IMR-90 (cell line): ENCODE measurements around the gene USP24. TPM values are rescaled to one million over a fixed set of nuclear protein-coding genes. Genes with fewer than 3 reads are reported as not detected.
"Not testable (repeated sequence)": the region's sequence is repeated elsewhere in the genome, so short reads cannot be mapped to it uniquely, and the experiment has no call there.

Experiments
- ATAC-seq: fragments of 200-7000 bp; cut with Tn5 transposase; 2 replicates; pipeline ENCODE4 v1.9.1; 2020; ENCODE audit warnings: low read depth, mild to moderate bottlenecking, moderate library complexity
- BruUV-seq: library from RNA; stranded (reverse); fragments of 400-500 nt; replicated peaks from 2 replicates; lab custom pipeline; 2021; lab: Mats Ljungman, UMichigan
- CTCF ChIA-PET: fragments of 300-600 bp; formaldehyde crosslinking; extraction: SDS; loops from one replicate; lab custom pipeline; 2021; ENCODE audit warnings: antibody characterized with exemption; lab: Yijun Ruan, JAX
- POLR2A ChIA-PET: fragments of 300-600 bp; sonication (Branson Sonifier 250); formaldehyde crosslinking; loops from one replicate; lab custom pipeline; 2022; ENCODE audit warnings: antibody characterized with exemption; ENCODE audit not compliant: unreplicated experiment; lab: Charles Lee
- DNase-seq: peaks from one replicate; pipeline ENCODE4 v3.0.0; 2013
- H2AFZ ChIP-seq: replicated peaks from 2 replicates; pipeline ENCODE3; 2013; ENCODE audit warnings: low read length, mild to moderate bottlenecking; ENCODE audit not compliant: poor library complexity
- H2AK5ac ChIP-seq: 2 replicates; pipeline ENCODE4 v1.6.1; 2013; ENCODE audit warnings: low read depth, low read length, inconsistent platforms
- H2AK9ac ChIP-seq: replicated peaks from 2 replicates; pipeline ENCODE3; 2013; ENCODE audit warnings: mild to moderate bottlenecking, low read depth, low read length, moderate library complexity; ENCODE audit not compliant: poor library complexity
- H2BK120ac ChIP-seq: 2 replicates; pipeline ENCODE4 v1.6.1; 2013; ENCODE audit warnings: low read depth, low read length, inconsistent platforms
- H2BK15ac ChIP-seq: 3 replicates; pipeline ENCODE4 v1.6.1; 2013; ENCODE audit warnings: low read depth, low read length, inconsistent platforms
- H2BK20ac ChIP-seq: 2 replicates; pipeline ENCODE4 v1.6.1; 2013; ENCODE audit warnings: low read depth, mild to moderate bottlenecking, inconsistent platforms, low read length, moderate library complexity
- H2BK5ac ChIP-seq: 2 replicates; pipeline ENCODE4 v1.6.1; 2013; ENCODE audit warnings: mild to moderate bottlenecking, low read depth, low read length, inconsistent platforms; ENCODE audit not compliant: poor library complexity, severe bottlenecking
- H3K14ac ChIP-seq: replicated peaks from 2 replicates; pipeline ENCODE4 v1.6.1; 2013; ENCODE audit warnings: low read depth, low read length, inconsistent platforms
- H3K18ac ChIP-seq: 2 replicates; pipeline ENCODE4 v1.6.1; 2013; ENCODE audit warnings: low read depth, low read length, control low read depth
- H3K23ac ChIP-seq: 2 replicates; pipeline ENCODE4 v1.6.1; 2013; ENCODE audit warnings: low read depth, low read length, inconsistent platforms
- H3K27ac ChIP-seq: 2 replicates; pipeline ENCODE4 v1.5.1; 2013; ENCODE audit warnings: mild to moderate bottlenecking, control low read depth, low read length; ENCODE audit not compliant: insufficient read depth
- H3K27me3 ChIP-seq: 2 replicates; pipeline ENCODE4 v1.6.1; 2013; ENCODE audit warnings: low read length; ENCODE audit not compliant: control insufficient read depth, insufficient read depth
- H3K36me3 ChIP-seq: 2 replicates; pipeline ENCODE4 v1.6.1; 2013; ENCODE audit warnings: low read length, mixed read lengths; ENCODE audit not compliant: control insufficient read depth, insufficient read depth
- H3K4ac ChIP-seq: 2 replicates; pipeline ENCODE4 v1.6.1; 2013; ENCODE audit warnings: low read depth, low read length, inconsistent platforms
- H3K4me1 ChIP-seq: 2 replicates; pipeline ENCODE4 v1.6.1; 2013; ENCODE audit warnings: low read length, mixed read lengths; ENCODE audit not compliant: control insufficient read depth, insufficient read depth
- H3K4me2 ChIP-seq: 2 replicates; pipeline ENCODE4 v1.6.1; 2013; ENCODE audit warnings: low read depth, mild to moderate bottlenecking, control low read depth, low read length, moderate library complexity
- H3K4me3 ChIP-seq: 2 replicates; pipeline ENCODE4 v1.5.1; 2013; ENCODE audit warnings: low read depth, mild to moderate bottlenecking, control low read depth, low read length, moderate library complexity; ENCODE audit not compliant: insufficient read depth
- H3K56ac ChIP-seq: 2 replicates; pipeline ENCODE4 v1.6.1; 2013; ENCODE audit warnings: low read length, inconsistent platforms; ENCODE audit not compliant: insufficient read depth; ENCODE audit errors: extremely low read depth
- H3K79me1 ChIP-seq, 2 experiments: 2 replicates each; pipeline ENCODE4 v1.6.1; 2013; ENCODE audit warnings: low read length in 2 of 2, inconsistent platforms in 1 of 2, low read depth in 1 of 2
- H3K9ac ChIP-seq: 2 replicates; pipeline ENCODE4 v1.6.1; 2013; ENCODE audit warnings: low read depth, low read length, control low read depth
- H3K9me1 ChIP-seq: 2 replicates; pipeline ENCODE4 v1.6.1; 2013; ENCODE audit warnings: low read length, inconsistent platforms; ENCODE audit not compliant: insufficient read depth
- H3K9me3 ChIP-seq: 2 replicates; pipeline ENCODE4 v1.6.1; 2013; ENCODE audit warnings: low read length; ENCODE audit not compliant: control insufficient read depth, insufficient read depth
- H4K20me1 ChIP-seq: 2 replicates; pipeline ENCODE4 v1.6.1; 2013; ENCODE audit warnings: low read length, inconsistent platforms; ENCODE audit not compliant: insufficient read depth
- H4K5ac ChIP-seq: 2 replicates; pipeline ENCODE4 v1.6.1; 2013; ENCODE audit warnings: mild to moderate bottlenecking, low read depth, low read length, control low read depth
- H4K8ac ChIP-seq, 2 experiments: 2 replicates each; pipeline ENCODE4 v1.6.1; 2013; ENCODE audit warnings: low read depth in 2 of 2, low read length in 2 of 2, control low read depth in 1 of 2, inconsistent platforms in 1 of 2
- H4K91ac ChIP-seq: 2 replicates; pipeline ENCODE4 v1.6.1; 2013; ENCODE audit warnings: low read depth, low read length, inconsistent platforms; ENCODE audit not compliant: insufficient read depth
- BHLHE40 ChIP-seq: fragments of 150-350 bp; IDR thresholded peaks from 2 replicates; pipeline ENCODE4 v1.6.1; 2016; ENCODE audit warnings: mild to moderate bottlenecking, low read depth, low read length
- CHD1 ChIP-seq: IDR thresholded peaks from 2 replicates; pipeline ENCODE4 v1.6.1; 2012; ENCODE audit warnings: low read depth, low read length, improper control_type of control experiment
- CTCF ChIP-seq: conservative IDR thresholded peaks from 2 replicates; pipeline ENCODE4 v1.5.1; 2012; ENCODE audit warnings: mild to moderate bottlenecking, low read depth, low read length, improper control_type of control experiment
- FOS ChIP-seq: fragments of 150-350 bp; IDR thresholded peaks from 2 replicates; pipeline ENCODE4 v1.6.1; 2016; ENCODE audit warnings: low read depth, low read length
- MAFK ChIP-seq: IDR thresholded peaks from 2 replicates; pipeline ENCODE4 v1.6.1; 2012; ENCODE audit warnings: low read depth, low read length, improper control_type of control experiment
- NFE2L2 ChIP-seq: fragments of 150-350 bp; IDR thresholded peaks from 2 replicates; pipeline ENCODE4 v1.6.1; 2016; ENCODE audit warnings: low read depth, mild to moderate bottlenecking, low read length
- POLR2A ChIP-seq: IDR thresholded peaks from 2 replicates; pipeline ENCODE4 v1.6.1; 2012; ENCODE audit warnings: mild to moderate bottlenecking, low read depth, low read length
- RAD21 ChIP-seq: IDR thresholded peaks from 2 replicates; pipeline ENCODE4 v1.6.1; 2012; ENCODE audit warnings: low read length, improper control_type of control experiment
- USF2 ChIP-seq: fragments of 150-350 bp; IDR thresholded peaks from 2 replicates; pipeline ENCODE4 v1.6.1; 2017; ENCODE audit warnings: mild to moderate bottlenecking, antibody characterized with exemption, low read length, low read depth
- WGBS, 2 experiments: methylation state at CpG; one replicate each; pipeline versions ENCODE4 v1.1.5 to v1.1.7; 2013; ENCODE audit warnings: missing lambda C conversion rate in 2 of 2; ENCODE audit not compliant: insufficient read length in 1 of 2; ENCODE audit errors: extremely low coverage in 2 of 2; 5-methylcytosine and 5-hydroxymethylcytosine counted together
- dilution Hi-C: fragments of 300-500 bp; cut with HindIII; formaldehyde crosslinking; loops from one replicate; pipeline ENCODE4 v1.14.3; 2018; ENCODE audit warnings: low sequenced_read_pairs; ENCODE audit not compliant: unreplicated experiment
- in situ Hi-C: fragments of 300-500 bp; cut with MboI; formaldehyde crosslinking; loops from 3 replicates; pipeline ENCODE4 v1.14.3; 2019; ENCODE audit warnings: low sequenced_read_pairs, inconsistent platforms, mixed read lengths
- intact Hi-C: fragments of 100-400 bp; cut with micrococcal nuclease; formaldehyde crosslinking; loops from 2 replicates; pipeline ENCODE4 v1.10.0; 2022
- polyA plus RNA-seq, 3 experiments: library from polyadenylated mRNA; depleted of rRNA; stranded (reverse); fragments of >200 nt; gene quantifications; 2 replicates each; pipeline ENCODE4 v1.2.3, GENCODE V29; 2012; ENCODE audit warnings: low replicate concordance in 1 of 3
- total RNA-seq: library from RNA; depleted of rRNA; stranded (reverse); fragments of >200 nt; gene quantifications from 2 replicates; pipeline ENCODE4 v1.2.3, GENCODE V29; 2012

The USP24 gene
- total and polyA plus RNA-seq, 2 of the 4 experiments (the other 2 are of a cell fraction) = 8.4 to 36.7 TPM

GRCh38 chr1:55117941-55118340 lies 97.2 kb downstream of the USP24 start:
- Histone ChIP-seq H3K9me1 (peaks cover 4% of the 10 kb centered on the region; the same call in 1 of the 2 replicates), H2BK20ac (no peak overlapping the region), H3K4me3 (no peak overlapping the region), H4K91ac (no peak overlapping the region), H2BK15ac (no peak overlapping the region), H3K9me3 (no peaks in the 10 kb centered on the region), H3K4ac (no peak overlapping the region), H3K27me3 (no peaks in the 10 kb centered on the region), H3K27ac (no peak overlapping the region), H2AK9ac (no peak overlapping the region), H4K8ac (no peak overlapping the region), H2BK120ac (no peak overlapping the region), H3K4me1 (no peaks in the 10 kb centered on the region), H3K18ac (no peak overlapping the region), H3K14ac (no peak overlapping the region), H3K79me1 (peaks cover 0 to 4% of the 10 kb centered on the region in 2 experiments; a peak in 1 of 4 replicates), H4K20me1 (no peaks in the 10 kb centered on the region), H4K5ac (no peak overlapping the region), H3K9ac (no peak overlapping the region), H3K56ac (no peak overlapping the region), H3K4me2 (no peak overlapping the region), H3K36me3 (peaks cover 28% of the 10 kb centered on the region), H2AK5ac (no peak overlapping the region), H3K23ac (no peak overlapping the region), H2AFZ (no peak overlapping the region), H2BK5ac (no peak overlapping the region)
- in situ Hi-C loops (no loop called here), intact Hi-C loops (no loop called here), dilution Hi-C loops (no loop called here)
- BruUV-seq = no TSS peak
- TF ChIP-seq POLR2A (no peak), FOS (no peak), CTCF (no peak), MAFK (no peak), CHD1 (no peak), USF2 (no peak), BHLHE40 (no peak), NFE2L2 (no peak), RAD21 (no peak)
- ChIA-PET CTCF (no interaction called here), POLR2A (no interaction called here)
- ATAC-seq = no peak
- DNase-seq = no peak

- H2BK5ac ChIP-seq, H3K14ac ChIP-seq, H3K79me1 ChIP-seq, H4K8ac ChIP-seq, H2AFZ ChIP-seq, H3K27ac ChIP-seq, H3K56ac ChIP-seq, H2BK120ac ChIP-seq, in situ Hi-C loops, H2BK20ac ChIP-seq, H3K9me3 ChIP-seq, H4K20me1 ChIP-seq, H3K9ac ChIP-seq, DNase-seq, dilution Hi-C loops, ATAC-seq, H4K5ac ChIP-seq, POLR2A ChIA-PET, H2AK9ac ChIP-seq, CTCF ChIA-PET, H3K18ac ChIP-seq, H3K27me3 ChIP-seq, BruUV-seq, H4K91ac ChIP-seq, H3K9me1 ChIP-seq, H3K4ac ChIP-seq, H3K4me1 ChIP-seq, intact Hi-C loops, H2BK15ac ChIP-seq, H3K4me2 ChIP-seq, H3K23ac ChIP-seq, H3K4me3 ChIP-seq, H2AK5ac ChIP-seq: not testable (repeated sequence)
- peaks cover 28% of the 10 kb centered on the region for H3K36me3 ChIP-seq
- 100% methylated on average over 10 of the region's 14 CpGs; no CpG with 5 or more reads in 1 of the 2 experiments for WGBS, 2 experiments
Measured at GRCh38 chr1:55109005-55109404, 106.2 kb downstream of the USP24 start.
